NT2/D1 (cell line): ENCODE measurements around the gene CNTD1.

Source experiments
- YY1 ChIP-seq: IDR thresholded peaks from 2 replicates; pipeline ENCODE4 v1.6.1; 2011; ENCODE audit not compliant: insufficient read length, insufficient read depth
- ZNF274 ChIP-seq: IDR thresholded peaks from 2 replicates; pipeline ENCODE4 v1.6.1; 2011; ENCODE audit warnings: mild to moderate bottlenecking, low read depth, low read length

GRCh38 chr17:42751628-42752027, 47.0 kb upstream of the CNTD1 start:
- TF ChIP-seq YY1, result no peak
- TF ChIP-seq ZNF274, result no peak
